ENCODE results near the gene CT55.
"Not testable (repeated sequence)": the region's sequence is repeated elsewhere in the genome, so short reads cannot be mapped to it uniquely, and the experiment has no call there.

The CT55 gene, protein sequence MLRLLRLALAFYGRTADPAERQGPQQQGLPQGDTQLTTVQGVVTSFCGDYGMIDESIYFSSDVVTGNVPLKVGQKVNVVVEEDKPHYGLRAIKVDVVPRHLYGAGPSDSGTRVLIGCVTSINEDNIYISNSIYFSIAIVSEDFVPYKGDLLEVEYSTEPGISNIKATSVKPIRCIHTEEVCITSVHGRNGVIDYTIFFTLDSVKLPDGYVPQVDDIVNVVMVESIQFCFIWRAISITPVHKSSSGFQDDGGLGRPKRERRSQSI

DNA sequence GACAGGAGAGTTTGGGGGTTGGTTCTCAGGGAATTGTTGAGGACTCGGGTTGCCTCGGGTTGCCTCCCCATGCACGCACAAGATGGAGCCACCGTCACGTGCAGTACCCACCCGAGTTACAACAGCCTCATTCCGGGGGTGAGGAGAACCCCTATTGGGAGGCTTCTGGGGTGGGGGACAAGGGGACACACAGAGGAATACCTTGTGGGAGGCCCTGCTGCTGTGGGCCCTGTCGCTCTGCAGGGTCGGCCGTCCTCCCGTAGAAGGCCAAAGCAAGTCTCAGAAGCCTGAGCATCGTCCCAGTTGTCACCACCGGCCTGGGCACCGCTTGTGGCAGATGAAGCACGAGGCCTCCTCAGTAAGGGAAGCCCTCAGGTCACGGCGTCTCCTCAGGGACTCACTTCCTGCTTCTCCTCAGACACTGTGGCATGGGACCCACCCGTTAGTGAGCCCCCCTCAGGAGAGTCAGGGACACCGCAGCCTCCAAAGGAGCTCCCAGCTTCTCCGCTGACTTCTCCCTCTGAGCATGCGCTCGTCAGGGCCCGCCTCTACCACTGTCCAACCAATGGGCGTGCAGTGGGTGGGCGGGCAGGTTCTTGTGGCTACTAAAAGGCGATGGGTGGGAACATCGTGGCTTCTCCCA lies at the start of gene CT55:
TSS of gene CT55 (minus strand) at position 522 of the 643 bp plus-strand sequence. CDS start at position 295, 227 bp downstream.
- DNase-seq: no peak

DNA sequence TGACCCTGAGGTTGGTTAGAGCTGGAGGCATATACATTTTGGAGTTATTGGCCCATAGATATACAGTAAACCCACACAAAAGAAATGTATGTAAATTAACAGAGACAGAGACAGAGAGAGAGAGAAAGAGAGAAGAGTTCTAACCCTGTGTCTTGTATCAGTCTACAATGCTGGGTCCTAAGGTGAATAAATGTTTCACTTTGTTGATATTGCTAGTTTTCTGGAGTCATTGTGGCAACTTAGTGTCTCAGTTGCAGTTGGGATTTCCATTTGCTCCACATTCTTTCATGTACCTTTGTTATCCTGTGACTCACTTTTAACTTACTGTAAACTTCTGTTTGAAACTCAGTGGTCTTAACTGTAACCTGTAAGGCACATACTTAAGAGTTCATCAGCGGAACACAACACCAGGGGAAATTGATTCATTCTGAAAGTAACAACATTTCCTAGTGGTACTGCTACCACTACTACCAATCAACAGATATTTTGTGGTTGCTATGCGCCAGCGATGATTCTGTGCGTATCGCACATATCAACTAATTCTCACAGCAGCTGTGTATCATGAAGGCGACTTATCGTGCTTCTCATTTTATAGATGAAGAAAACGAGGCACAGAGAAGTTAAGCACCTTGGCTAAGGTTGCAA lies 42.1 kb upstream of the CT55 start:
- DNase-seq: no peak

DNA sequence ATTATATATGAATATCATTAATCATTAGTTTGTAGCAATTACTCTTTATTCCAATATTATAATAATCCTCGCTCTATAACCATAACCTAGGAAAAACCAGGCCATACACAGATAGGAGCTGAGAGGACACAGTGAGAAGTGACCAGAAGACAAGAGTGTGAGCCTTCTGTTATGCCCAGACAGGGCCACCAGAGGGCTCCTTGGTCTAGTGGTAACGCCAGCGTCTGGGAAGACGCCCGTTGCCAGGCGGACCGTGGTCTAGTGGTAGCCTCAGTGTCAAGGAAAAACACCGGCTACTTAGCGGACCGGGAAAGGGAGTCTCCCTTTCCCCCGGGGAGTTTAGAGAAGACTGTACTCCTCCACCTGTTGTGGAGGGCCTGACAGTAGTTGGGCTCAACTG lies 35.2 kb upstream of the CT55 start:
- DNase-seq: not testable (repeated sequence)

DNA sequence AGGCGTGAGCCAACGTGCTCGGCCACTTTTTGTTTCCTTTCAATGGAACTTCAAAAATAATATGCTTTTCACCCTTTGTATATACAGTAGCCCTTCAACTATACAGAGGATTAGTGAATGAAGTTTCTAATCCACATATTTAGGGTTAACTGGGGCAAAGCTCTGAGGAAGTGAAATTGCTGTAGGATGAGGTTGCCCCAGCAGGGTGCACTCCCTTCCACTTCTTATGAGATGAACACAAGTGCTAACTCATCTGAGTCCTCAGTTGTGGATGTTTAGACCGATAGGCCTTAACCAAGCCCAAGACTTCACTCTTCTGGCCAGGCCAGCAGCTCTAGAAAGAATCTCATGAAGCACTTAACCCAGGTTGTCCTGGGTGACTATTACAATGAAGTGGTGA lies 29.1 kb upstream of the CT55 start:
- DNase-seq: no peak

DNA sequence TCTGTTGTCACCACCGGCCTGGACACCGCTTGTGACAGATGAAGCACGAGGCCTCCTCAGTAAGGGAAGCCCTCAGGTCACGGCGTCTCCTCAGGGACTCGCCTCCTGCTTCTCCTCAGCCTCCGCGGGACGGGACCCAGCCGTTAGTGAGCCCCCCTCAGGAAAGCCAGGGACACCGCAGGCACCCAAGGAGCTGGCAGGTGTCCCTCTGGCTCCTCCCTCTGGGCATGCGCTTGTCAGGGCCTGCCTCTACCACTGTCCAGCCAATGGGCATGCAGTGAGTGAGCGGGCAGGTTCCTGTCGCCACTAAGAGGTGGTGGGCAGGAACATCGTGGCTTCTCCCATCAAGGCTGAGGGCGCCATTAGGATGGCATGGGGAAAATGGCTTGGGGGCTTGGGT lies 23.5 kb upstream of the CT55 start:
- no peak for DNase-seq

DNA sequence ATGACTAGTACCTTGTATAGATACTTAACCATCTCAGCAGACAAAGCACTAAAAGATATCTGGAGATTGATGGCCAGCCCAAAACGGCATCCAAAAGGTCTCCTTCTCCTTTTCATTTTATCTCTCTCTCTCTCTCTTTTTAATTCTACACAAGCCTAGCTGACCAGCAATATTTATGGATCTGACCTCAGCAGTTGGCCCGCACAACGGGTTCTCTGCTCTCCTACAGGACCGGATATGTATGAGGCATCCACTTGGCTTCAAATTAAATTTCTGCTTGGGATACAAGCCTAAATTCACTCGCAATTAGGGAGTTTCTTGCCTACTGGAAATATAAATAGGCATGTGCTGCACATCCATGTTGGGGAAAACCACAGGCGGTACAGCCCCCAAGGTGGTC lies 22.5 kb upstream of the CT55 start:
- no peak for DNase-seq

DNA sequence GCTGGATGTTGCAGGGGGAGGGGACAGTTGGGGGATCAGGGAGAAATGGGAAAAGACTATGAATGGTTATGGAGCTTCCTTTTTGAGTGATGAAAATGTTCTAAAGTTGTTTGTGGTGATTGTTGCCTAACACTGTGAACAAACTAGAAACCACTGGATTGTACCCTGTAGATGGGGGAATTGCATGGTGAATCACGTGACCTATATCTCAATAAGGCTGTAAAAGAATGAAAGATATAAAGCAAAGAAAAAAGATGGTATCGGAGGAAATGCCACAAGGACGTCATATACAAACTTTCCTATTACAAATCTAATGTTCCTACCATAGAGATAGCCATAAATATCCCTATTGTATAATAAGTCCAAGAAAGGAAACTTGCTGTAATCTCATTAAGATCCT lies 20.6 kb upstream of the CT55 start:
- no peak for DNase-seq

DNA sequence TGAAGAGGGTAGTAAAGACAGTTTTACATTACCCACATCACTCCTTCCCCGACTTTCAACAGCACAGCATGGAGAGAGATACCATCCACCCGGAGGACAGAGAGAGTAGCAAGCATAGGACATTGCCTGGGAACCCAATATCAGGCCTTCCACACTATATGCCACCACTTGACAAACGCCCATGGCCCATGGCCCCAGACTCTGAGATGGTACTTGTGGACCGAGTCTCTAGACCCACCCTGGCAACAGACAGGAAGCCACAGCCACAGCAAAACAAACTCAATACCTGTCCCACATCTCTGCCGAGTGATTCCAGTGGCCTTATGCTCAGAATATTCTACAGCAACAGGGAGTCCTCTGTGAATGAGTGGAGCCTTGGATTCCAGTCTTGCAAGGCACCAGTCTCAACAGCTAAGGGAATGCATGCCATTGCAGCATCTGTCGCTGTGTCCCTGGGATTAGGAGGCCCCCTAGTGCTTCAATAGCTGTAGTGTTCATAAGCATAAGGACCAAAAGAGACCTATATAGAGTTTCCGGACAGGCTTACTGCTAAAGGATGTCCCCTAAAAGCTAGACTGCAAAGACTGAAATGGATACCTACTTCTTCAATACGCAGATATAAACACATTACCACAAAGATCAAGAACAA lies 14.7 kb upstream of the CT55 start:
- peak; percentile 14 to 44 for DNase-seq

DNA sequence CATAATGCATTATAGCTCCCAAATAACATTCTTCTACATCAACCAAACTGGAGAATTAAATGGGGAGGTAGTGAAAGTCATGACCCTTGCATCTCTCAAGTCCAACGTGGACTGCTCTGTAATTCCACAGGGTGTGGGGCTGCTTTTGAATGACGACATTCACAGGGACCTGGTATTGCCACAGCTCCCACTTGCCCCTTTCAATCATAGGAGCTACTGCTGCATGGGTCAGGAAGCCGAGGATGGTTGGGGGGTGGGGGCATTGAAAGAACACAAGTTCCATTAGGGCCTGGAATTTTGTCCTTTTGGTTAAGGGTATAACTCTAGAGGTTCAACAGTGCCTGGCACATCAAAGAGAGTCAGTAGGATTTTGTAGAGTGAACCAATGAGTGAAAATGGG lies 7.4 kb upstream of the CT55 start:
- DNase-seq: no peak

DNA sequence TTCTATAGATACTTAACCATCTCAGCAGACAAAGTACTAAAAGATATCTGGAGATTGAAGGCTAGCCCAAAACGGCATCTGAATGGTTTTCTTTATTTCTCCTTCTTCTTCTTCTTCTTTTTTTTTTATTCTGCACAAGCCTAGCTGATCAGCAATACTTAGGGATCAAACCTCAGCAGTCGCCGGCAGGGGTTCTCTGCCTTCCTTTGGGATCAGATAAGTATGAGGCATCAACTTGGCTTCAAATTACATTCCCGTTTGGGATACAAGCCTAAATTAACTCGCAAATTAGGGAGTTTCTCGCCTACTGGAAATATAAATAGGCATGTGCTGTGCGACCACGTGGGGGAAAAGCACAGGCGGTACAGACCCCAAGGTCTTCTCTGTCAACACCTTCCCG lies 730 bp downstream of the CT55 start:
- DNase-seq: no peak

DNA sequence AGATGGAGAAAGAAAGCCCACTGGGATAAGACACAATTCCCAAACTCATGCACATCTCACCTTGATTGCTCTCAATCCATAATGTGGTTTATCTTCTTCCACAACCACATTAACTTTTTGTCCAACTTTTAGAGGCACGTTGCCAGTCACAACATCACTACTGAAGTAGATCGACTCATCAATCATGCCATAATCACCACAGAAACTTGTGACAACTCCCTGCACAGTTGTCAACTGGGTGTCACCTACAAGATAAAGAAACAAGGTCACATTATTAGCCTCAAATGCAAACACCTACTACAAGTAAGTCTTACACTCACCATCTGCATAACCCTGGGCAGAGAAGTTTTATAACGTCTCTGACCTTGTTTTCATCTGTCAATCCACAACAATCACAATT lies 1.7 kb downstream of the CT55 start:
- not testable (repeated sequence) for DNase-seq

DNA sequence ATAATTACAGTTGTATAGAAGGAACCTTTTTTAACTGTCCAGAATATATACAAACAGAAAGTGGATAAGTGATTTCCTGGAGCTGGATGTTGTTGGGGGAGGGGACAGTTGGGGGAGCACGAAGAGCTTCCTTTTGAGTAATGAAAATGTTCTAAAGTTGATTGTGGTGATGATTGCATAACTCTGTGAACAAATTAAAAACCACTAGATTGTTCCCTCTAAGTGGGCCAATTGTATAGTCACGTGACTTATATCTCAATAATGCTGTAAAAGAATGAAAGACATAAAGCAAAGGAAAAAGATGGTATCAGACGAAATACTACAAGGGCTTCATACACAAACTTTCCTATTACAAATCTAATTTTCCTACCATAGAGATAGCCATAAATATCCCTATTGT lies 2.7 kb downstream of the CT55 start:
- DNase-seq: no peak

DNA sequence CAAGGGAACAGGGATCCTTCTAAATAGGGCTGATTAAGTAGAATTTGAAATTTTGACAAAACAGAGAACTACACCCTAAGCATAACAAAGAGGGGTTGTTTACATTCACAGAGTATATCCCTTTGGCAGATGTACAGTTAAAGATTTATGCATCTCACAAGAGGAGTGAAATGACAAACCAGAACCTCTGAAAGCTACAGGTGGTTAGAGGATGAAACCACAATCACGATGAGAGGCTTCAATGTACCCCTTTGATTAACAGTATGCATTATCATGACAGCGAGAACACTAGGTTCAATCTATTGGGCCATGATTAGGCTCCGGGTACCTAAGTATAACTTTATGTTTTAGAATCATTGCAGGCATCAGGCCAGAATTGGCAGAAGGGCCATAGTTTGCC lies 16.5 kb downstream of the CT55 start:
- not testable (repeated sequence) for DNase-seq

DNA sequence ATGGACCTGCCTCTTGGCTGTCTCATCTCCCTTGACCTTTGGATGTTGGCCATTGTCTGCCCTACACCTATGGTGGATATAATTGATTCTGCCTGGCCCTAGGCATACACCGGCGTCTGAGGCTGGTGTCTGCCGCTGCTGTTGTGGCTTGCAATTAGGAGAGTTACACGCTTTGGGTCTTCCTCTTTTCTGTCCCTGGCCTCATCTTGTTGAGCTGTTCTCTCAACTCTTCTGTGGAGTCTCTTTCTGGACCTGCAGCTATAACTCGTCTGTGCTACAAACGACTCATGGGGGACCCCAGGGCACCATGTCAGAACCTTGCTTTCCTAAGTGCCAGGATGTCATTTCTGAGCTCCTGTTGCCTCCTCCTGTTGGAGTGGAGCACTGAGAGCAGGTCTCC lies 45.1 kb downstream of the CT55 start:
- DNase-seq: not testable (repeated sequence)

DNA sequence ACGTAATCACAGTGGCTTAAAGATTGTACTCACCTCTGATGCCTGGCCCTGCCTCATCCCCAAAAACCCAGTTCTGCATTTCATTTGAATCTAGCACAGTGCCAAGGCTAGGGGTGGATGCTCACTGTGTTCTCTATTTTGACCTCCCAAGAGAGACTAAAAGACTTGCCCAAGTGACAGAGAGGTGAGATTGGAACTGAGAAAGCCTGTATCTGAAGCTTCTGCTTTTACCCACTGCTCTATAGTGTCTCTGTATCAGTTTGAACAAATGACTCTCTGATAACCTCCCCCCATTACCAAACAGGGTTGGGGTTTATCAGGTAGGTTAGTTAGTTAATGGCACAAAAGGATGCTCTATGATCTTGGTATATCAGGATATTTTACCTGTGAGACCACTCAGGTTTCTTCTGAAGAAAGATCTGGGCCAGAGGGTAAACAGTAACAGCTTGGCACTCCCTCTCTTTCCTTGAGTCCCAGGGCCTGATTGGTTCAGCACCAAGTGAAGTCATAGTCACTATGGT lies 51.1 kb downstream of the CT55 start, which contains the start of gene ETDB:
TSS of gene ETDB (minus strand) at position 471 of the 521 bp plus-strand sequence. CDS start 1,265 bp downstream, outside the sequence.
- DNase-seq: not testable (repeated sequence)

DNA sequence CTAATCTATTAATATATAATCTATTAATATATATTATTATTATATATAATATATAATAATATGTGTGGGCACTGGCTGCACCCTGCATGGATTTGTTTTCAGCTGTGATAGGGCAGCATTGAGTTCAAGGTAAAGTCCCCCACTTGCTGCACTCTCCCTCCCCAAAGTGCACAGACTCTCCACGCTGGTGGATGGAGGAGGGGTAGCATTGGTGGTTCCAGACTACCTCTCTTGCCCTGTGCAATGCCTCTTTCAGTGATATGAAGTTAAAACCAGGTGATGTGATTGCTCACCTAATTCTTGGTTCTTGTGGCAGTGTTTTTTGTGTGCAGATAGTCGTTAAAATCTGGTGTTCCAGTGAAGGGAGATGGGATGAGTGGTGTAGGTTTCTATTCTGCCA lies 55.1 kb downstream of the CT55 start:
- DNase-seq: not testable (repeated sequence)

DNA sequence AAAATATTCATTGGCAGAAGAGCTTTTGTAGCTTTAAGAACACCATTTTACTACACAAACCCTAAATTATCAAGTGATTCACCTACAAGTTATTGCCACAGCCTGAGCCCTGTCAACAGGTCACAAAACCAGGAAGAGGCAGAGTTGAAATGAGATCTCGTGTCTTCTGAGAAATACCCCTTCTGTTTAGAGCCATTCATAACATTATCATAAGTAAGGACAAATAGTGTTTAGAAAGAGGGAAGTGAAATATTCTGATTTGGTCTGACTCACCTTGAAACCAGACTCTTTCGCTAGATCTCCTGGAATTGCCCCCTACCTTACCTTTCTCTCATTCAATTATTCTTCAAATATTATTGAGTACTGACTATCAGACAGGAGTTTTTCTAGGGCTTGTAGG lies 56.8 kb downstream of the CT55 start:
- no peak for DNase-seq

DNA sequence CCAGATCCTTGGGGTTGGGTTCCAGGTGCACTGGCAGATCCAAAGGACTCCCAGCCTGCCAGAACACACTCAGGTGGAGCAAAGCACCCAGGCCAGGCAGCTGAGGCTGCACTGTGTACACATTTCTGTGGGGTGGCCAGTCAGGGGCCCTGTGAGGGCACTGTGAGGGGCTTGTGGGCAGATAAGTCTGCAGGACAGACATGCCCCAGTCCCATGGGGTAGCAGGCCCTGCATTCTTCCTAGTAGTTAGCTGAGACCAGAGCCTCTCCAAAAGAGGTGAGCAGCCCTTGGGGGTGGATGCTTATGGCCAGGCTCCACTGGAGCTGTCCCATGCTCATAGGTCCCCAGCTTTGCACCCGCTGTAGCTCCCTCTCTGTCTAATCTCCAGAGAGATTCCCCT lies 58.5 kb downstream of the CT55 start:
- no peak for DNase-seq

DNA sequence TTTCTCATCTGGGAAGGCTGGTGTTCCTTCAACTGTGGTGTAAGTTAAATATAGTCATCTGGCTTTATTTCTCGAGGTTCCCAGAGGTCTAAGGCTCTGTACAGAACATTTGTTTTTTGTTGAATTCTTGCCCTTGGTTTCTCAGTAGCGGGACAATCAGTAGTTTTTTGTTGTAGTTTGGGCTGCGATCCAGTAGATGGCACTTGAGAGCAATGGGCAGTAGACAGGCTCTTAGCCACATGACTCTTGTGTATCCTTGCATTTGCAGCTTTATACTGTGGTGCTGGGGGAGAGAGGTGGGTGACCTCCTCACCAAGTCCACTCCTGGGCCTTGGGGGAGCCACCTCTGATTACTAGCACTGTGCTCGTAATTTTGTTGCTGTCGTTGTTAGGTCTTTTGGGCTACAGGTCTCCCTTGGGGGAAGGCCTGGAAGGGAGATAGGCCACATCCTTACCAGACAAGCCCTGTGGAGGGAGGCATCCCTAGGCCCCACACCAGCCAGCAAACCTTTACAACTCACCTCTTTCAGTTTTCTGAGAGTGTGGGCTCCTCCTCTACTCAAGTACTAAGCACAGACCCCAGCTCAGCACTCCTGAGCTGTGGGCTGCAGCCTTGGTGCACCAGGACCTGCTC lies 59.0 kb downstream of the CT55 start:
- peak in 1 of 2 experiments; percentile 8 for DNase-seq

DNA sequence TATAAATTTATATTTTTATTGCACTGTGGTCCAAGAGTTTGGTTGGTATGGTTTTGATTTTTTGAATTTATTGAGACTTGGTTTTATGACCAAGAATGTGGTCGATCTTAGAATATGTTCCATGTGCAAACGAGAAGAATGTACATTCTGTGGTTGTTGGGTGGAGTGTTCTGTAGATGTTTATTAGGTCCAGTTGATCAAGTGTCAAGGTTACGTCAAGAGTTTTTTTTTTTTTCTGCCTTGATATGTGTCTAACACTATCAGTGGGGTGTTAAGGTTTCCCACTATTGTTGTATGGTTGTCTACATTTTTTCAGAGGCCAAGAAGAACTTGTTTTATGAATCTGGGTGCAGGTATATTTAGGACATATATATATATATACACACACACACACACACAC lies 61.6 kb downstream of the CT55 start:
- no peak for DNase-seq
